Midbrain (tissue), 1 donor: ENCODE data around the gene SEPTIN8.

Experiments used
- DNase-seq: peaks from one replicate; lab custom pipeline; 2025; lab: John Stamatoyannopoulos, UW

The SEPTIN8 gene

GRCh38 chr5:132782101-132782500, 5.1 kb upstream of the SEPTIN8 start:
- DNase-seq = peak; percentile 22

GRCh38 chr5:132781029-132781428, 4.0 kb upstream of the SEPTIN8 start:
- DNase-seq = no peak

GRCh38 chr5:132780577-132780976, 3.5 kb upstream of the SEPTIN8 start:
- DNase-seq = no peak

GRCh38 chr5:132779961-132780360, 2.9 kb upstream of the SEPTIN8 start:
- peak; percentile 88 for DNase-seq

GRCh38 chr5:132778856-132779255, 1.8 kb upstream of the SEPTIN8 start:
- no peak for DNase-seq

- DNase-seq = no peak
Observed at GRCh38 chr5:132778129-132778528, 1.1 kb upstream of the SEPTIN8 start.

GRCh38 chr5:132776938-132777208, 166 bp downstream of the SEPTIN8 start:
- no peak for DNase-seq

GRCh38 chr5:132776131-132776937, 705 bp downstream of the SEPTIN8 start:
- DNase-seq = peak; percentile 61

GRCh38 chr5:132775476-132775961, 1.5 kb downstream of the SEPTIN8 start:
- DNase-seq = no peak

GRCh38 chr5:132774896-132775295, 2.1 kb downstream of the SEPTIN8 start:
- DNase-seq = no peak

GRCh38 chr5:132774406-132774805, 2.6 kb downstream of the SEPTIN8 start:
- DNase-seq = no peak

GRCh38 chr5:132773601-132774355, 3.3 kb downstream of the SEPTIN8 start:
- DNase-seq = no peak

GRCh38 chr5:132773114-132773513, 3.9 kb downstream of the SEPTIN8 start:
- peak; percentile 38 for DNase-seq

GRCh38 chr5:132772291-132773070, 4.6 kb downstream of the SEPTIN8 start:
- DNase-seq = no peak

- DNase-seq = no peak
Observed at GRCh38 chr5:132771503-132771998, 5.5 kb downstream of the SEPTIN8 start.

GRCh38 chr5:132770476-132771159, 6.4 kb downstream of the SEPTIN8 start:
- peak; percentile 30 for DNase-seq

GRCh38 chr5:132768485-132768868, 8.6 kb downstream of the SEPTIN8 start:
- no peak for DNase-seq

- DNase-seq = peak; percentile 41
Observed at GRCh38 chr5:132767150-132767549, 9.9 kb downstream of the SEPTIN8 start.

GRCh38 chr5:132766806-132767055, 10.3 kb downstream of the SEPTIN8 start:
- no peak for DNase-seq

GRCh38 chr5:132766020-132766805, 10.8 kb downstream of the SEPTIN8 start:
- no peak for DNase-seq

- DNase-seq = no peak
Observed at GRCh38 chr5:132765311-132766019, 11.6 kb downstream of the SEPTIN8 start.
